H9 (cell line): ENCODE data around the gene DENND5A. TPM values are rescaled to one million over a fixed set of nuclear protein-coding genes. Genes with fewer than 3 reads are reported as not detected.

ENCODE experiments used
- DNase-seq: peaks from one replicate; pipeline ENCODE4 v3.0.0-alpha.2; 2017
- H2AFZ ChIP-seq: one replicate; pipeline ENCODE4 v1.6.1; 2013; ENCODE audit warnings: mild to moderate bottlenecking, low read length, control low read depth, moderate library complexity
- H2AK5ac ChIP-seq: 2 replicates; pipeline ENCODE4 v1.6.1; 2013; ENCODE audit warnings: low read length, control low read depth, mixed read lengths; ENCODE audit not compliant: insufficient read length
- H2BK120ac ChIP-seq: one replicate; pipeline ENCODE4 v1.6.1; 2013; ENCODE audit warnings: low read depth, mild to moderate bottlenecking, low read length, control low read depth, inconsistent platforms; ENCODE audit not compliant: poor library complexity, severe bottlenecking
- H2BK12ac ChIP-seq: 2 replicates; pipeline ENCODE4 v1.6.1; 2013; ENCODE audit warnings: low read length, control low read depth, mixed read lengths, low read depth; ENCODE audit not compliant: insufficient read length
- H2BK15ac ChIP-seq: 2 replicates; pipeline ENCODE4 v1.6.1; 2013; ENCODE audit warnings: low read depth, low read length, control low read depth
- H2BK20ac ChIP-seq: one replicate; pipeline ENCODE4 v1.6.1; 2013; ENCODE audit warnings: low read depth, mild to moderate bottlenecking, low read length, control low read depth, inconsistent platforms; ENCODE audit not compliant: poor library complexity, severe bottlenecking
- H2BK5ac ChIP-seq: 2 replicates; pipeline ENCODE4 v1.6.1; 2013; ENCODE audit warnings: low read length, control low read depth, mixed read lengths; ENCODE audit not compliant: insufficient read length
- H3K14ac ChIP-seq: 2 replicates; pipeline ENCODE4 v1.6.1; 2013; ENCODE audit warnings: low read length, control low read depth; ENCODE audit not compliant: insufficient read depth
- H3K18ac ChIP-seq: 2 replicates; pipeline ENCODE4 v1.6.1; 2013; ENCODE audit warnings: low read depth, mild to moderate bottlenecking, mixed read lengths, low read length, control low read depth; ENCODE audit not compliant: insufficient read length
- H3K23ac ChIP-seq: 2 replicates; pipeline ENCODE4 v1.6.1; 2013; ENCODE audit warnings: low read length, control low read depth, mixed read lengths, low read depth; ENCODE audit not compliant: insufficient read length
- H3K23me2 ChIP-seq: 2 replicates; pipeline ENCODE4 v1.6.1; 2013; ENCODE audit warnings: low read depth, mild to moderate bottlenecking, mixed read lengths, low read length, control low read depth; ENCODE audit not compliant: insufficient read length, poor library complexity, severe bottlenecking
- H3K27ac ChIP-seq: 2 replicates; pipeline ENCODE4 v1.5.1; 2013; ENCODE audit warnings: low read length, control low read depth, mixed read lengths, low read depth; ENCODE audit not compliant: insufficient read length
- H3K27me3 ChIP-seq: 2 replicates; pipeline ENCODE4 v1.6.1; 2013; ENCODE audit warnings: low read length, control low read depth, inconsistent platforms; ENCODE audit not compliant: insufficient read depth
- H3K4ac ChIP-seq: 2 replicates; pipeline ENCODE4 v1.6.1; 2013; ENCODE audit warnings: low read depth, mild to moderate bottlenecking, control low read depth, inconsistent platforms, low read length, moderate library complexity
- H3K4me1 ChIP-seq: 2 replicates; pipeline ENCODE4 v1.6.1; 2013; ENCODE audit warnings: low read length, control low read depth, inconsistent platforms; ENCODE audit not compliant: insufficient read depth
- H3K4me2 ChIP-seq: 2 replicates; pipeline ENCODE4 v1.6.1; 2013; ENCODE audit warnings: low read length, control low read depth, mixed read lengths; ENCODE audit not compliant: insufficient read length, insufficient read depth
- H3K56ac ChIP-seq: 2 replicates; pipeline ENCODE4 v1.6.1; 2013; ENCODE audit warnings: low read depth, mild to moderate bottlenecking, mixed read lengths, low read length, control low read depth; ENCODE audit not compliant: insufficient read length
- H3K79me1 ChIP-seq: 2 replicates; pipeline ENCODE4 v1.6.1; 2013; ENCODE audit warnings: low read depth, mild to moderate bottlenecking, moderate library complexity, low read length, control low read depth, inconsistent platforms; ENCODE audit not compliant: insufficient read depth, poor library complexity, severe bottlenecking
- H3K79me2 ChIP-seq: 2 replicates; pipeline ENCODE4 v1.6.1; 2013; ENCODE audit warnings: low read length, control low read depth, inconsistent platforms; ENCODE audit not compliant: insufficient read depth
- H3K9ac ChIP-seq: 2 replicates; pipeline ENCODE4 v1.6.1; 2013; ENCODE audit warnings: low read length, control low read depth, mixed read lengths; ENCODE audit not compliant: insufficient read length; ENCODE audit errors: extremely low read depth
- H3K9me3 ChIP-seq: one replicate; pipeline ENCODE4 v1.6.1; 2013; ENCODE audit warnings: low read depth, low read length, inconsistent platforms; ENCODE audit not compliant: control insufficient read depth
- H3T11ph ChIP-seq: one replicate; pipeline ENCODE4 v1.6.1; 2013; ENCODE audit warnings: mild to moderate bottlenecking, low read length, control low read depth, inconsistent platforms
- H4K20me1 ChIP-seq: one replicate; pipeline ENCODE4 v1.6.1; 2013; ENCODE audit not compliant: control insufficient read depth, insufficient read length, insufficient read depth
- H4K5ac ChIP-seq: 2 replicates; pipeline ENCODE4 v1.6.1; 2013; ENCODE audit warnings: low read depth, mild to moderate bottlenecking, mixed read lengths, low read length, control low read depth; ENCODE audit not compliant: insufficient read length
- H4K8ac ChIP-seq: replicated peaks from 2 replicates; pipeline ENCODE4 v1.6.1; 2013; ENCODE audit warnings: low read length, control low read depth, mixed read lengths, low read depth; ENCODE audit not compliant: insufficient read length
- H4K91ac ChIP-seq: 2 replicates; pipeline ENCODE4 v1.6.1; 2013; ENCODE audit warnings: low read depth, mild to moderate bottlenecking, moderate library complexity, mixed read lengths, low read length, control low read depth; ENCODE audit not compliant: insufficient read length
- H3K27ac Mint-ChIP-seq, 3 experiments: 2 replicates in 2 of 3; 3 replicates in 1 of 3; pipeline ENCODE4 v1.8.0; 2020 to 2021; ENCODE audit warnings: mixed read lengths in 3 of 3, mild to moderate bottlenecking in 1 of 3, moderate library complexity in 1 of 3
- H3K27me3 Mint-ChIP-seq: 2 replicates; pipeline ENCODE4 v1.8.0; 2021; ENCODE audit warnings: low read depth, mild to moderate bottlenecking, moderate library complexity, mixed read lengths
- H3K36me3 Mint-ChIP-seq, 3 experiments: 2 replicates in 2 of 3; 3 replicates in 1 of 3; pipeline ENCODE4 v1.8.0; 2020 to 2021; ENCODE audit warnings: low read depth in 3 of 3, mixed read lengths in 3 of 3; ENCODE audit not compliant: insufficient read depth in 1 of 3
- H3K4me1 Mint-ChIP-seq, 2 experiments: 2 replicates each; pipeline ENCODE4 v1.8.0; 2020; ENCODE audit warnings: mixed read lengths in 2 of 2
- H3K4me3 Mint-ChIP-seq, 2 experiments: 2 replicates in 1 of 2; 3 replicates in 1 of 2; pipeline ENCODE4 v1.8.0; 2020 to 2021; ENCODE audit warnings: mild to moderate bottlenecking in 2 of 2, mixed read lengths in 2 of 2, moderate library complexity in 1 of 2
- H3K9me3 Mint-ChIP-seq, 2 experiments: 2 replicates in 1 of 2; 3 replicates in 1 of 2; pipeline ENCODE4 v1.8.0; 2020; ENCODE audit warnings: mild to moderate bottlenecking in 2 of 2, mixed read lengths in 2 of 2, moderate library complexity in 1 of 2
- WGBS: extraction: QIAGEN DNeasy Blood & Tissue Kit; methylation state at CpG from one replicate; pipeline ENCODE4 v1.1.7; 2013; ENCODE audit warnings: missing lambda C conversion rate, low lambda C conversion rate, mixed read lengths; ENCODE audit not compliant: insufficient read length; ENCODE audit errors: extremely low coverage; 5-methylcytosine and 5-hydroxymethylcytosine counted together
- total RNA-seq: library from RNA; stranded (reverse); gene quantifications from 2 replicates; pipeline ENCODE4 v1.2.1, GENCODE V29; 2021
- TF ChIP-seq, protein P1 (sequence below): fragments of 200-600 bp; sonication (generic); conservative IDR thresholded peaks from 3 replicates; pipeline ENCODE4 v1.8.0; 2021; ENCODE audit warnings: antibody characterized with exemption, mild to moderate bottlenecking

Gene DENND5A
- total RNA-seq, 1 experiment from 2014 or later = 59.6 TPM

- H3K79me2 ChIP-seq = no peaks in the 10 kb centered on the region
- TF ChIP-seq, protein P1, sequence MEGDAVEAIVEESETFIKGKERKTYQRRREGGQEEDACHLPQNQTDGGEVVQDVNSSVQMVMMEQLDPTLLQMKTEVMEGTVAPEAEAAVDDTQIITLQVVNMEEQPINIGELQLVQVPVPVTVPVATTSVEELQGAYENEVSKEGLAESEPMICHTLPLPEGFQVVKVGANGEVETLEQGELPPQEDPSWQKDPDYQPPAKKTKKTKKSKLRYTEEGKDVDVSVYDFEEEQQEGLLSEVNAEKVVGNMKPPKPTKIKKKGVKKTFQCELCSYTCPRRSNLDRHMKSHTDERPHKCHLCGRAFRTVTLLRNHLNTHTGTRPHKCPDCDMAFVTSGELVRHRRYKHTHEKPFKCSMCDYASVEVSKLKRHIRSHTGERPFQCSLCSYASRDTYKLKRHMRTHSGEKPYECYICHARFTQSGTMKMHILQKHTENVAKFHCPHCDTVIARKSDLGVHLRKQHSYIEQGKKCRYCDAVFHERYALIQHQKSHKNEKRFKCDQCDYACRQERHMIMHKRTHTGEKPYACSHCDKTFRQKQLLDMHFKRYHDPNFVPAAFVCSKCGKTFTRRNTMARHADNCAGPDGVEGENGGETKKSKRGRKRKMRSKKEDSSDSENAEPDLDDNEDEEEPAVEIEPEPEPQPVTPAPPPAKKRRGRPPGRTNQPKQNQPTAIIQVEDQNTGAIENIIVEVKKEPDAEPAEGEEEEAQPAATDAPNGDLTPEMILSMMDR = no peak
- H2BK120ac ChIP-seq = no peak overlapping the region
- Mint-ChIP-seq H3K27me3 (no peaks in the 10 kb centered on the region), H3K36me3 (peaks cover 4 to 39% (median 27%) of the 10 kb centered on the region in 3 experiments; a peak in 6 of 7 replicates), H3K9me3 (no peaks in the 10 kb centered on the region), H3K4me1 (no peaks in the 10 kb centered on the region), H3K4me3 (no peak overlapping the region), H3K27ac (no peak overlapping the region)
- H3K4ac ChIP-seq = no peak overlapping the region
- no peak overlapping the region for H4K5ac ChIP-seq
- no peak overlapping the region for H2BK12ac ChIP-seq
- H3K27ac ChIP-seq = no peak overlapping the region
- no peak for DNase-seq
- no peak overlapping the region for H3K18ac ChIP-seq
- no peak overlapping the region for H3K23ac ChIP-seq
- H2BK20ac ChIP-seq = no peak overlapping the region
- H3K23me2 ChIP-seq = no peaks in the 10 kb centered on the region
- no peak overlapping the region for H3T11ph ChIP-seq
- no peaks in the 10 kb centered on the region for H4K20me1 ChIP-seq
- H2BK15ac ChIP-seq = no peak overlapping the region
- no peaks in the 10 kb centered on the region for H3K27me3 ChIP-seq
- WGBS = no CpG with 5 or more reads among the region's 2 CpGs
- H2AK5ac ChIP-seq = no peak overlapping the region
- no peak overlapping the region for H3K14ac ChIP-seq
- no peaks in the 10 kb centered on the region for H3K9me3 ChIP-seq
- H2AFZ ChIP-seq = no peak overlapping the region
- no peak overlapping the region for H2BK5ac ChIP-seq
- no peak overlapping the region for H4K91ac ChIP-seq
- no peak overlapping the region for H3K4me2 ChIP-seq
- no peak overlapping the region for H4K8ac ChIP-seq
- H3K4me1 ChIP-seq = no peaks in the 10 kb centered on the region
- H3K9ac ChIP-seq = no peak overlapping the region
- H3K79me1 ChIP-seq = no peaks in the 10 kb centered on the region
- H3K56ac ChIP-seq = no peak overlapping the region
Measured at GRCh38 chr11:9153651-9154050, 111.5 kb downstream of the DENND5A start.
